ENCODE data around the gene NLRC3. TPM values are rescaled to one million over a fixed set of nuclear protein-coding genes. Genes with fewer than 3 reads are reported as not detected.
A peak's percentile ranks its signal among the peaks of the same experiment; 100 is the strongest.
"Not testable (repeated sequence)": the region's sequence is repeated elsewhere in the genome, so short reads cannot be mapped to it uniquely, and the experiment has no call there.

NLRC3 gene
- total RNA-seq, 1 donor from 2014 or later = 3.2 TPM

DNA sequence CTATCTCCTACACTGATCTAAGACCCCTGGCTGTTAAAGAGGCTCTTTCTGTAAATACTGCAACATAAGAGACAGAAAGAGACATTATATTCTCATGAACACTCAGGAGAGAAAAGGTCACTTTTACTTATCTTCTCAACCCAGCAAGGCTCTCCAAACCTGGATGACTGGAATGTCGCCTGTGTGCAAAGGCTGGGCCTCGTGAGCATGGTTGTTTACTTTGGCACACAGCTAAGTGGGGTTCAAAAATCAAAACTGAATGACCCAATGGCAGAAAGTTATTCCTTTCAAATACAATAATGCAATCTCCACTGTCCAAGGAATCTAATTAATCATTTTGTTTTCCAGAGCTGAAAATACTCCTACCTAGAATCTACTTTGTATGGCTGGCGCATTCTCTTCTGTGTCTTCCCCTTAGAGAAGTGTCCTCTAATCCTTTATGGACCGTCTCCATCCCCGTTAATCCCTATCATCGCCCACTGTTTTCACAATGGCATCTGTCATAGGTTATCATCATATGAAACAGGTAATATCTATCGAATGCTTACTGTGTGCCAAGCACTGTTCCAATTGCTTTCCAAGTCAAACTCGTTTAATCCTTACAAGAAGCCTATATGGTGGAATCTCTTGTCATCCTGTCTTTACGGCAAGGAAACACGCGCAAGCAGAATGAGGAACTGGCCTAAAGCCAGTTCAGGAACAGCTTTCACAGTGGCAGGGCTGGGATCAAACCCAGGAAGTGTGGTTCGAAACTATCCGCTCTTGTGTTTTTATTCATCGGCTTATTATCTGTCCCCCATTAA is 32.9 kb upstream of the NLRC3 start:
- Mint-ChIP-seq H3K4me3 (ENCODE audit: unreplicated experiment) (peak overlapping the region; percentile 94), H3K4me1 (ENCODE audit: unreplicated experiment) (peaks cover 36% of the 10 kb centered on the region), H3K9me3 (ENCODE audit: unreplicated experiment) (no peaks in the 10 kb centered on the region), H3K27me3 (ENCODE audit: unreplicated experiment) (peaks cover 6% of the 10 kb centered on the region), H3K27ac (ENCODE audit: unreplicated experiment) (peak overlapping the region; percentile 89), H3K36me3 (ENCODE audit: low read depth, unreplicated experiment) (peaks cover 20% of the 10 kb centered on the region)
- TF ChIP-seq, protein P1, sequence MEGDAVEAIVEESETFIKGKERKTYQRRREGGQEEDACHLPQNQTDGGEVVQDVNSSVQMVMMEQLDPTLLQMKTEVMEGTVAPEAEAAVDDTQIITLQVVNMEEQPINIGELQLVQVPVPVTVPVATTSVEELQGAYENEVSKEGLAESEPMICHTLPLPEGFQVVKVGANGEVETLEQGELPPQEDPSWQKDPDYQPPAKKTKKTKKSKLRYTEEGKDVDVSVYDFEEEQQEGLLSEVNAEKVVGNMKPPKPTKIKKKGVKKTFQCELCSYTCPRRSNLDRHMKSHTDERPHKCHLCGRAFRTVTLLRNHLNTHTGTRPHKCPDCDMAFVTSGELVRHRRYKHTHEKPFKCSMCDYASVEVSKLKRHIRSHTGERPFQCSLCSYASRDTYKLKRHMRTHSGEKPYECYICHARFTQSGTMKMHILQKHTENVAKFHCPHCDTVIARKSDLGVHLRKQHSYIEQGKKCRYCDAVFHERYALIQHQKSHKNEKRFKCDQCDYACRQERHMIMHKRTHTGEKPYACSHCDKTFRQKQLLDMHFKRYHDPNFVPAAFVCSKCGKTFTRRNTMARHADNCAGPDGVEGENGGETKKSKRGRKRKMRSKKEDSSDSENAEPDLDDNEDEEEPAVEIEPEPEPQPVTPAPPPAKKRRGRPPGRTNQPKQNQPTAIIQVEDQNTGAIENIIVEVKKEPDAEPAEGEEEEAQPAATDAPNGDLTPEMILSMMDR (IDR thresholded peaks at IDR 0.05; ENCODE audit: unreplicated experiment) = no peak
- DNase-seq (ENCODE audit: low spot score) = no peak

DNA sequence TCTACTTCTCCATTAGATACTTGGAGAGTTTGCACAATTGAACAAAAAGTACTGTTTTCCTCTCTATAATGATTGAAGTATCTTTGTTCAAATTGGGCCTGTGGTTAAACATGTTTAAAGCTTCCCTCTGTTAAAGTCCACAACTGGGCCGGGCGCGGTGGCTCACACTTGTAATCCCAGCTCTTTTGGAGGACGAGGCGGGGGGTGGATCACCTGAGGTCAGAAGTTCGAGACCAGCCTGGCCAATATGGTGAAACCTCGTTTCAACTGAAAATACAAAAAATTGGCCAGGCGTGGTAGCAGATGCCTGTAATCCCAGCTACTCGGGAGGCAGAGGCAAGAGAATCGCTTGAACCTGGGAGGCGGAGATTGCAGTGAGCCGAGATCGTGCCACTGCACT is 31.8 kb upstream of the NLRC3 start:
- not testable (repeated sequence) for H3K4me3 Mint-ChIP-seq (ENCODE audit: unreplicated experiment); H3K27ac Mint-ChIP-seq (ENCODE audit: unreplicated experiment)

GRCh38 chr16:3608069-3608468 is 30.9 kb upstream of the NLRC3 start:
- Mint-ChIP-seq H3K27me3 (ENCODE audit: unreplicated experiment) (peaks cover 5% of the 10 kb centered on the region), H3K36me3 (ENCODE audit: low read depth, unreplicated experiment) (peaks cover 22% of the 10 kb centered on the region), H3K27ac (ENCODE audit: unreplicated experiment) (no peak overlapping the region), H3K9me3 (ENCODE audit: unreplicated experiment) (no peaks in the 10 kb centered on the region), H3K4me1 (ENCODE audit: unreplicated experiment) (peaks cover 26% of the 10 kb centered on the region), H3K4me3 (ENCODE audit: unreplicated experiment) (no peak overlapping the region)
- TF ChIP-seq, protein P1 (IDR thresholded peaks at IDR 0.05; ENCODE audit: unreplicated experiment) = no peak
- DNase-seq (ENCODE audit: low spot score) = no peak

More for the DNA sequence above, 31.8 kb upstream of the NLRC3 start:
- H3K36me3 Mint-ChIP-seq (ENCODE audit: low read depth, unreplicated experiment) = peaks cover 20% of the 10 kb centered on the region
- not testable (repeated sequence) for H3K27me3 Mint-ChIP-seq (ENCODE audit: unreplicated experiment); DNase-seq (ENCODE audit: low spot score); H3K9me3 Mint-ChIP-seq (ENCODE audit: unreplicated experiment)
- peaks cover 31% of the 10 kb centered on the region for H3K4me1 Mint-ChIP-seq (ENCODE audit: unreplicated experiment)

DNA sequence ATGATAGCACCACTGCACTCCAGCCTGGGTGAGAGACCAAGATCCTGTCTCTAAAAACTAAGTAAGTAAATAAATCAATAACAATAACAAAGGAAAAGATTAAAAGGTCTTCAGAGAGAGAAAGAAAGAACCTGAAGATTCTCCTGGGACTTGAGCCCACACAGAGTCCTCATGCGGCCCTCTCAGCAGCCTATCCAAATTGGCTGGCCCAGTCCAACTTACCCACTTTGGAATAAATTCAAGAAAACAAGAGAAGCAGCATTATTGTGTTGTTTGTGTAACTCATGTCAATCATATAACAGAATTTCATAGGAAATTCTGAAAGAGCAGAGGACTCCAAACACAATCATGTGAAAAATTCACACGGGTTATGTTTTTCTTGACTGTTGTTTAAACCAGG is 30.4 kb upstream of the NLRC3 start:
- Mint-ChIP-seq H3K4me3 (ENCODE audit: unreplicated experiment) (no peak overlapping the region), H3K27me3 (ENCODE audit: unreplicated experiment) (peaks cover 4% of the 10 kb centered on the region), H3K4me1 (ENCODE audit: unreplicated experiment) (peaks cover 21% of the 10 kb centered on the region), H3K9me3 (ENCODE audit: unreplicated experiment) (no peaks in the 10 kb centered on the region), H3K36me3 (ENCODE audit: low read depth, unreplicated experiment) (peaks cover 22% of the 10 kb centered on the region), H3K27ac (ENCODE audit: unreplicated experiment) (no peak overlapping the region)
- DNase-seq (ENCODE audit: low spot score) = no peak
- TF ChIP-seq, protein P1 (IDR thresholded peaks at IDR 0.05; ENCODE audit: unreplicated experiment) = no peak

DNA sequence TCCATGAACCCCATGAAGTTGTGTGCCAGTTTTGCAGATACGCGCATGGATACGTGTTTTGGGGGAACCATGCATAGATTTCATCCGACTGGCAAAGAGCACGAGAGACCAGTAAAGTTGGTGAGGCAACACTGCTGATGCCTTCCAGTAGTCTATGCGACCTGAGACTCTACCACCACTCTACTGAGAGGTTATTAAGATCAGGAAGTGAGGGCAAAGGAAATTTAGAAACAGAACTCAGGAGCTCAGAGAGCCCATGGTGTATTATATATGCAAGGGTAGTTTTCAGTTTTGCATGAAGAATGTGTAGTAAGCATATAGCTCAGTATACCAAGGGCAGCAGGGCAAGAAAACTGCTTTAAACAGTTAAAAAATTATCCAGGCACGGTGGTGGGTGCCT is 30.0 kb upstream of the NLRC3 start:
- no peaks in the 10 kb centered on the region for H3K9me3 Mint-ChIP-seq (ENCODE audit: unreplicated experiment)
- H3K4me1 Mint-ChIP-seq (ENCODE audit: unreplicated experiment) = peaks cover 19% of the 10 kb centered on the region
- DNase-seq (ENCODE audit: low spot score) = no peak
- H3K36me3 Mint-ChIP-seq (ENCODE audit: low read depth, unreplicated experiment) = peaks cover 25% of the 10 kb centered on the region
- H3K4me3 Mint-ChIP-seq (ENCODE audit: unreplicated experiment) = no peak overlapping the region
- TF ChIP-seq, protein P1 (IDR thresholded peaks at IDR 0.05; ENCODE audit: unreplicated experiment) = no peak
- H3K27ac Mint-ChIP-seq (ENCODE audit: unreplicated experiment) = no peak overlapping the region
- H3K27me3 Mint-ChIP-seq (ENCODE audit: unreplicated experiment) = peaks cover 4% of the 10 kb centered on the region

Data from endothelial cell (in vitro differentiated cells).